Endodermal cell (in vitro differentiated cells): ENCODE data around the gene PPP2R2B. TPM values are rescaled to one million over a fixed set of nuclear protein-coding genes. Genes with fewer than 3 reads are reported as not detected.

Source experiments
- DNase-seq: peaks from one replicate; pipeline ENCODE4 v3.0.0-alpha.2; 2017
- H3K27ac ChIP-seq: 2 replicates; pipeline ENCODE4 v1.5.1; 2013; ENCODE audit warnings: mild to moderate bottlenecking, low read depth, low read length, moderate library complexity
- H3K27me3 ChIP-seq: 2 replicates; pipeline ENCODE4 v1.6.1; 2013; ENCODE audit warnings: mild to moderate bottlenecking, low read length, moderate library complexity; ENCODE audit not compliant: insufficient read depth, control insufficient read depth, poor library complexity, severe bottlenecking
- H3K36me3 ChIP-seq: 2 replicates; pipeline ENCODE4 v1.7.0; 2013; ENCODE audit warnings: mild to moderate bottlenecking, low read length, moderate library complexity; ENCODE audit not compliant: control insufficient read depth, insufficient read depth
- H3K4me1 ChIP-seq: one replicate; pipeline ENCODE4 v1.7.0; 2013; ENCODE audit warnings: low read length; ENCODE audit not compliant: control insufficient read depth, insufficient read depth
- H3K4me3 ChIP-seq: 2 replicates; pipeline ENCODE4 v1.5.1; 2013; ENCODE audit warnings: mild to moderate bottlenecking, low read length, moderate library complexity
- H3K9ac ChIP-seq: 2 replicates; pipeline ENCODE4 v1.6.1; 2013; ENCODE audit warnings: mild to moderate bottlenecking, low read length, moderate library complexity; ENCODE audit not compliant: poor library complexity, severe bottlenecking; ENCODE audit errors: extremely low read depth
- H3K9me3 ChIP-seq: 2 replicates; pipeline ENCODE4 v1.6.1; 2013; ENCODE audit warnings: mild to moderate bottlenecking, low read length, moderate library complexity; ENCODE audit not compliant: control insufficient read depth
- H3K27ac Mint-ChIP-seq: 2 replicates; pipeline ENCODE4 v1.8.0; 2020; ENCODE audit warnings: mixed read lengths
- H3K27me3 Mint-ChIP-seq: 2 replicates; pipeline ENCODE4 v1.8.0; 2021; ENCODE audit warnings: mild to moderate bottlenecking, mixed read lengths; ENCODE audit not compliant: insufficient read depth
- H3K36me3 Mint-ChIP-seq: 2 replicates; pipeline ENCODE4 v1.8.0; 2020; ENCODE audit warnings: low read depth, mixed read lengths
- H3K4me1 Mint-ChIP-seq: 2 replicates; pipeline ENCODE4 v1.8.0; 2020; ENCODE audit warnings: mixed read lengths
- H3K4me3 Mint-ChIP-seq: 2 replicates; pipeline ENCODE4 v1.8.0; 2020; ENCODE audit warnings: mild to moderate bottlenecking, moderate library complexity, mixed read lengths
- H3K9me3 Mint-ChIP-seq: 2 replicates; pipeline ENCODE4 v1.8.0; 2020; ENCODE audit warnings: mild to moderate bottlenecking, mixed read lengths
- WGBS, 2 experiments: methylation state at CpG; one replicate each; pipeline versions ENCODE4 v1.1.5 to v1.1.7; 2013; ENCODE audit warnings: missing lambda C conversion rate in 2 of 2, mixed read lengths in 1 of 2; ENCODE audit not compliant: insufficient coverage in 1 of 2, insufficient read length in 1 of 2; 5-methylcytosine and 5-hydroxymethylcytosine counted together
- total RNA-seq, 2 donors: library from RNA; stranded (reverse); fragmentation: NEBNext Ultra II Directional in 1 of 2; extraction: Animal tissue kit (Norgen Biotek cat#: 25700) in 1 of 2; gene quantifications; 2 replicates in 1 of 2; 3 replicates in 1 of 2; pipeline ENCODE4 v1.2.1, GENCODE V29; 2021
- TF ChIP-seq, protein P1 (sequence below): fragments of 200-600 bp; sonication (generic); conservative IDR thresholded peaks from 2 replicates; pipeline ENCODE4 v1.5.0; 2021; ENCODE audit warnings: antibody characterized with exemption, mild to moderate bottlenecking

The PPP2R2B gene
- total RNA-seq, 2 donors from 2014 or later, result 3.3 to 8.0 TPM

DNA sequence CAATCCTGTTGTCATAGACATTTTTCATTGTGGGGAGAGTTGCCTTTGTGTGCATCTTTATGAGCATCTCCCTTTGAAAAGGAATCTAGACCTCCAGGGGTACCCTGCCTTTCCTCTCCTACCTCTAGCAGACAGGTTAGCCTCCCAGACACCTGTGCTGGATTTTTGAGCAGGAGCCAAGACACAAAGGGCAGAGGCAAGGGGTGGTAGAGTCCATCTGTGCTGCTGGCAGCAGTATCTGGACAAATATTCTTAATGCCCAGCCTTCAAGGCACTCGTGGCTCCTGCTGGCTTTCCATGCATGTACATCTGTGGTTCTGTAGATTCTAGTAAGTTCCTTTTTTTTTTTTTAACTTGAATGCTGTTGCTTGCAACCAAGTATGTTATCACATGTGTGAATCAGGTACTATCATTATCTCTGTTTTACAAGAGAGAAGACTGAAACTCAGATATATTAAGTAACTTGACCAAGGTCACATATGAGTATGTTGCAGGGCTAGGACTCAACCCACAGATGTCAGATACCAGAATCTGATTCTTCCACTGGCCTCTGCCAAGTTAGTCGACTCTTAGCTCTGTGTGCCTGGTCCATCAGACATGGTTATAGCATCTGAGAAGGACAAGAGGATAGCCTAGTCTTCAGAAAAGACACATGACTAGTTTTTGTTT is 329.6 kb downstream of the PPP2R2B start:
- no peak for DNase-seq
- Histone ChIP-seq H3K9me3 (no peaks in the 10 kb centered on the region), H3K27ac (no peak overlapping the region), H3K9ac (no peak overlapping the region), H3K4me3 (no peak overlapping the region), H3K27me3 (no peaks in the 10 kb centered on the region), H3K36me3 (no peaks in the 10 kb centered on the region), H3K4me1 (peaks cover 5% of the 10 kb centered on the region)
- Mint-ChIP-seq H3K4me3 (no peak overlapping the region), H3K4me1 (no peaks in the 10 kb centered on the region), H3K27me3 (no peaks in the 10 kb centered on the region), H3K9me3 (no peaks in the 10 kb centered on the region), H3K27ac (no peak overlapping the region), H3K36me3 (no peaks in the 10 kb centered on the region)
- TF ChIP-seq, protein P1, sequence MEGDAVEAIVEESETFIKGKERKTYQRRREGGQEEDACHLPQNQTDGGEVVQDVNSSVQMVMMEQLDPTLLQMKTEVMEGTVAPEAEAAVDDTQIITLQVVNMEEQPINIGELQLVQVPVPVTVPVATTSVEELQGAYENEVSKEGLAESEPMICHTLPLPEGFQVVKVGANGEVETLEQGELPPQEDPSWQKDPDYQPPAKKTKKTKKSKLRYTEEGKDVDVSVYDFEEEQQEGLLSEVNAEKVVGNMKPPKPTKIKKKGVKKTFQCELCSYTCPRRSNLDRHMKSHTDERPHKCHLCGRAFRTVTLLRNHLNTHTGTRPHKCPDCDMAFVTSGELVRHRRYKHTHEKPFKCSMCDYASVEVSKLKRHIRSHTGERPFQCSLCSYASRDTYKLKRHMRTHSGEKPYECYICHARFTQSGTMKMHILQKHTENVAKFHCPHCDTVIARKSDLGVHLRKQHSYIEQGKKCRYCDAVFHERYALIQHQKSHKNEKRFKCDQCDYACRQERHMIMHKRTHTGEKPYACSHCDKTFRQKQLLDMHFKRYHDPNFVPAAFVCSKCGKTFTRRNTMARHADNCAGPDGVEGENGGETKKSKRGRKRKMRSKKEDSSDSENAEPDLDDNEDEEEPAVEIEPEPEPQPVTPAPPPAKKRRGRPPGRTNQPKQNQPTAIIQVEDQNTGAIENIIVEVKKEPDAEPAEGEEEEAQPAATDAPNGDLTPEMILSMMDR, result no peak
- WGBS, 2 experiments, result 83 to 93% methylated on average over 1 to 2 of the region's 2 CpGs

DNA sequence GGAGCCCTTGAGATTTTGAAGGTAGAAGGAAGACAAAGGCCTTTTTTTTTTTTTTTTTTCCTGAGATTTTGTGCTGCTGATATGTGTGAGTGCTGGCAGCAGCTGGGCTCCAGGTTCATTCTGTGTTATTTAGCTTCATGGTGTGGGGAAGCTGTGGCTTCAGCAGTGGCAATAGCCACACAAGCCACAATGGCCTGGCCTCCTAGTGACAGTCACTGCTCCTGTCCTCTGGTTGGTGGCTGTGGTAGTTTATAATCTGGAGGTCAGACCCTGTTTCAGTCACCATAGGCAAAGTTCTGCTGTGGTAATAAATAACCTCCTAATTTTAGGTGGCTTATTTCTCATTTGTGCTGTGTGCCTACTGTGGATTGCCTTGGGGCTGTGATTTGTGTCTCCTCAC is 334.3 kb downstream of the PPP2R2B start:
- H3K27ac ChIP-seq, result no peak overlapping the region
- H3K4me1 ChIP-seq, result peaks cover 5% of the 10 kb centered on the region
- no peaks in the 10 kb centered on the region for H3K36me3 ChIP-seq
- peaks cover 7% of the 10 kb centered on the region for H3K4me1 Mint-ChIP-seq
- H3K27ac Mint-ChIP-seq, result no peak overlapping the region
- no peak overlapping the region for H3K4me3 ChIP-seq
- no peaks in the 10 kb centered on the region for H3K27me3 ChIP-seq
- H3K36me3 Mint-ChIP-seq, result no peaks in the 10 kb centered on the region
- TF ChIP-seq, protein P1, result no peak
- no peak for DNase-seq
- no peaks in the 10 kb centered on the region for H3K27me3 Mint-ChIP-seq
- no peaks in the 10 kb centered on the region for H3K9me3 ChIP-seq
- H3K9me3 Mint-ChIP-seq, result no peaks in the 10 kb centered on the region
- no peak overlapping the region for H3K4me3 Mint-ChIP-seq
- H3K9ac ChIP-seq, result no peak overlapping the region

GRCh38 chr5:146541958-146542849 is 336.4 kb downstream of the PPP2R2B start:
- 43 to 75% methylated on average over 4 to 16 of the region's 16 CpGs for WGBS, 2 experiments
- peaks cover 7% of the 10 kb centered on the region for H3K4me1 Mint-ChIP-seq

More at GRCh38 chr5:146541958-146542849, 336.4 kb downstream of the PPP2R2B start:
- H3K36me3 Mint-ChIP-seq, result no peaks in the 10 kb centered on the region
- no peaks in the 10 kb centered on the region for H3K9me3 Mint-ChIP-seq
- no peaks in the 10 kb centered on the region for H3K36me3 ChIP-seq
- H3K4me3 Mint-ChIP-seq, result no peak overlapping the region
- no peaks in the 10 kb centered on the region for H3K27me3 ChIP-seq
- no peak overlapping the region for H3K27ac ChIP-seq
- H3K4me3 ChIP-seq, result no peak overlapping the region
- no peak overlapping the region for H3K9ac ChIP-seq
- H3K4me1 ChIP-seq, result peaks cover 5% of the 10 kb centered on the region
- H3K9me3 ChIP-seq, result no peaks in the 10 kb centered on the region
- peak; percentile 96 for DNase-seq
- H3K27ac Mint-ChIP-seq, result no peak overlapping the region
- H3K27me3 Mint-ChIP-seq, result no peaks in the 10 kb centered on the region
- TF ChIP-seq, protein P1, result peak; percentile 96
